Activated CD8-positive, alpha-beta memory T cell treated with anti-CD3 and anti-CD28 coated beads for 24 hours (primary cell): Measurements from ENCODE around the gene TBC1D13.
"Not testable (repeated sequence)": the region's sequence is repeated elsewhere in the genome, so short reads cannot be mapped to it uniquely, and the experiment has no call there.

ENCODE experiments used
- DNase-seq: peaks from one replicate; pipeline ENCODE4 v3.0.0-alpha.2; 2020

The TBC1D13 gene

GRCh38 chr9:128847803-128848202 lies 60.8 kb downstream of the TBC1D13 start:
- no peak for DNase-seq

DNA sequence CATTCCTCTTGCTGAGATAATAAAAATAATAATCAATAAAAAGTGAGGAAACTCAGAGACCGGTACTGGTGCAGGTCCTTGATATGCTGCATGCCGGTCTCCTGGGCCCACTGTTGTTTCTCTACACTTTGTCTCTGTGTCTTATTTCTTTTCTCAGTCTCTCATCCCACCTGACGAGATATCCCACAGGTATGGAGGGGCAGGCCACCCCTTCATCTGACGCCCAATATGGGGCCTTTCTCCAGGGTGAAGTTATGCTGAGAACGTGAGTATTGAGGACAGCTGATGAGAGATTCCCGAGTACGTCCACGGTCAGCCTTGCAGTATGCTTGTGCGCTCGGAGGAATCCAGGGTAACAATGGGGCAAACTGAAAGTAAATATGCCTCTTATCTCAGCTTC lies 64.0 kb downstream of the TBC1D13 start:
- DNase-seq = not testable (repeated sequence)

DNA sequence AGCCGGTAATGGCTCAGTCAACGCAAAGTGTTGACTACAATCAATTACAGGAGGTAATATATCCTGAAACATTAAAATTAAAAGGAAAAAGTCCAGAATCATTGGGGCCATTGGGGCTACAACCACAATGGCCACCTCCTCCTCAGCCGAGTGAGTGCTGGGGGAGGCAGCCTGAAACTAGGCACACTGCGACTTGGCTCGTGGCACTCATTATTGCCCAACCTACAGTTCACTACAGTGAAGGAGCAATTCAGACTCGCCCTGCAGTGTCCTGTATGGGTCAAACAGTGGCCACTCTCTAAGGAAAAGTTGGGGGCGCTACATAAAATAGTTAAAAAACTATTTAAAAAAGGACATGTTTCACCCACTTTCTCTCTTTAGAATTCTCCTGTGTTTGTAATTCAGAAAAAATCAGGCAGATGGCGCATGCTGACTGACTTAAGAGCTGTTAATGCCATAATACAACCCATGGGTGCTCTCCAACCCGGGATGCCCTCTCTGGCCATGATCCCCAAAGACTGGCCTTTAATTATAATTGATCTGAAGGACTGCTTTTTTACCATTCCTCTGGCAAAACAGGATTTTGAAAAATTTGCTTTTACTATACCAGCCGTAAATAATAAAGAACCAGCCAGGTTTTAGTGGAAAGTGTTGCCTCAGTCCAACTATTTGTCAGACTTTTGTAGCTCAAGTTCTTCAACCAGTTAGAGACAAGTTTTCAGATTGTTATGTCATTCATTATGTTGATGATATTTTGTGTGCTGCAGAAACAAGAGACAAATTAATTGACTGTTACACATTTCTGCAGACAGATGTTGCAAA lies 64.9 kb downstream of the TBC1D13 start:
- DNase-seq = not testable (repeated sequence)

DNA sequence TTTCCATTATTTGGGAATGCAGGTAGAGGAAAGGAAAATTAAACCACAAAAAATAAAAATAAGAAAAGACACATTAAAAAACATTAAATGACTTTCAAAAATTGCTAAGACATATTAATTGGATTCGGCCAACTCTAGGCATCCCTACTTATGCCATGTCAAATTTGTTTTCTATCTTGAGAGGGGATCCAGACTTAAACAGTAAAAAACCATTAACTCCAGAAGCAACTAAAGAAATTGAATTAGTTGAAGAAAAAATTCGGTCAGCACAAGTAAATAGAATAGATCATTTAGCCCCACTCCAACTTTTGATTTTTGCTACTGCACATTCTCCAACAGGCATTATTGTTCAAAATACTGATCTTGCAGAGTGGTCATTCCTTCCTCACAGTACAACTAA lies 65.6 kb downstream of the TBC1D13 start:
- DNase-seq = not testable (repeated sequence)

- not testable (repeated sequence) for DNase-seq
These were observed 67.4 kb downstream of the TBC1D13 start for GRCh38 chr9:128854454-128854853.

GRCh38 chr9:128858476-128858875 lies 71.4 kb downstream of the TBC1D13 start:
- DNase-seq = not testable (repeated sequence)
